GM13977 (cell line): ENCODE measurements around the gene MPV17L2.

Experiments used
- DNase-seq: peaks from one replicate; pipeline ENCODE4 v3.0.0; 2012; ENCODE audit warnings: low spot score
- CTCF ChIP-seq: IDR thresholded peaks from 2 replicates; pipeline ENCODE4 v1.5.1; 2012; ENCODE audit warnings: mild to moderate bottlenecking, control low read depth; ENCODE audit not compliant: insufficient read depth; ENCODE audit errors: extremely low read depth, missing control alignments
- in situ Hi-C: fragments of 300-500 bp; cut with MboI; formaldehyde crosslinking; loops from one replicate; pipeline ENCODE4 v1.12.0; 2022; ENCODE audit warnings: low sequenced_read_pairs, low pct_unique_long_range_greater_than_20kb, mixed read lengths, inconsistent platforms; ENCODE audit not compliant: unreplicated experiment

MPV17L2 gene

DNA sequence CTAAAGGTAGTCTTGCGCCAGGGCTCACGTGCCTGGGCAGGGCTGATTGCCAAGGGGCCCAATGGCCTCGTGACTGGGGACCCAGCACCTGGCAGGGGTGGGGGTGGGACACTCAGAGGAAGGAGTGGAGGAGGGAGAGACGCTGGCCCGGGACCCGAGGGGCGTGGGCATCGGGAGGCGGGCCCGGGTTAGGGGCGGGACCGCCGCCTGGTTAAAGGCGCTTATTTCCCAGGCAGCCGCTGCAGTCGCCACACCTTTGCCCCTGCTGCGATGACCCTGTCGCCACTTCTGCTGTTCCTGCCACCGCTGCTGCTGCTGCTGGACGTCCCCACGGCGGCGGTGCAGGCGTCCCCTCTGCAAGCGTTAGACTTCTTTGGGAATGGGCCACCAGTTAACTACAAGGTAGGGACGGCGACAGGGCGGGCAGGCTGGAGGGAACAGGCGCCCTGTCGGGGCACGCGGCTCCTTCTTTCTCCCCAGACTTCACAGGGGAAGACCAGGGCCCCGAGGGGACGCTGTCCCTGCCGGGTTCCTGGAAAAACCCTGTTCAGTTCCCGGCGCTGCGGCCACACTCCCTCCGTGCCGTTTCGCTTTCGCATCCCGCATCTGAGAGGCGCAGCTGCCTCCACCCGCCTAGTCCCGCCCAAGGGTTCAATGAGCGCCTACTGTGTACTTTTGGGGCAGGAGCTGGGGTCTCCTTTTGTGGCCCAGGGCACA lies 19.3 kb upstream of the MPV17L2 start, which contains the start of gene IFI30:
Gene IFI30, plus strand, starts transcription at position 242 of the 717 bp plus-strand sequence. Its CDS starts 29 bp downstream, at position 271.
- no peak for TF ChIP-seq CTCF
- peak; percentile 86 for DNase-seq
- in situ Hi-C loops: no loop called here

DNA sequence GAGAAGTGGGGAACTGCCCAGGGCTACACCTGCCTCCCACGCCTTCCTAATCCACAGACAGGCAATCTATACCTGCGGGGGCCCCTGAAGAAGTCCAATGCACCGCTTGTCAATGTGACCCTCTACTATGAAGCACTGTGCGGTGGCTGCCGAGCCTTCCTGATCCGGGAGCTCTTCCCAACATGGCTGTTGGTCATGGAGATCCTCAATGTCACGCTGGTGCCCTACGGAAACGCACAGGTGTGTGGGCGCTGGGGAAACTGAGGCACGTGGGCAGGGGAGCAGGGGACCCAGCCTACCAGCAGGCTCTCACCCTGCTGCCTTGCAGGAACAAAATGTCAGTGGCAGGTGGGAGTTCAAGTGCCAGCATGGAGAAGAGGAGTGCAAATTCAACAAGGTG lies 18.0 kb upstream of the MPV17L2 start:
- in situ Hi-C loops: no loop called here
- peak; percentile 15 for DNase-seq
- no peak for TF ChIP-seq CTCF

DNA sequence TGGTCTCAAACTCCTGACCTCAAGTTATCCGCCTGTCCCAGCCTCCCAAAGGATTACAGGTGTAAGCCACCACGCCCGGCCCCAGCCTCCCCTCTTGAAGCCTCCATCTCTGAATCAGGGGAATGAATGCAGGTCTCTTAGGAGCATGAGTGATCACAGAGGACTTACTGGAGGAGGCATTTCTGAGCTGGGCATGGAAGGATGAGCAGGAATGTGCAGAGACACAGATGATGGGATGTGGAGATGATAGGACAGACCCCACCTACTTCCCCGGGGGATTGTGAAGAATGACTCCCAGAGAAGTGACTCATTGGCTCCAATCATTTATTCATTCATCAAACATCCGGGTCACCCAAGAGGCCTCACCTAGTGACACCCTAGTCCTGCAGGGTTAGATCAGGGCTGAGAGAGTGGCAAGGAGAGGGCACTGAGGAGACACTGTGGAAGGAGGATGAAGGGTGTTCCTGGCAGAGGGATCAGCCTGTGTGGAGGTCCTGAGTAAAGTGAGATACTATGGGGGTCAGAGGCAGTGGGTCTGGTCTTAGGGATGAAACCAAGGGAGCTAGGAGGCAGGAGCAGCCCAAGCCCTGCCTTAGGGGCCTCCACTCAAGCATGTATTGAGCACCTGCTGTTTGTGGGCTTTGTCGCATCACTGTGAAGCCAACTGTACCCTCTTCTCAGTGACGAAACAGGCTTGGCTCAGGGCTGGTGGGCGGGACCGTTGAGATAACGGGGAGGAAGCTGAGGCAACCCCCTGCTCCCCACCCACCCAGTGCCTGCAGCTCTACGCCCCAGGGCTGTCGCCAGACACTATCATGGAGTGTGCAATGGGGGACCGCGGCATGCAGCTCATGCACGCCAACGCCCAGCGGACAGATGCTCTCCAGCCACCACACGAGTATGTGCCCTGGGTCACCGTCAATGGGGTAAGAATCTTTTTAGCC lies 16.4 kb upstream of the MPV17L2 start:
- no peak for TF ChIP-seq CTCF
- DNase-seq: no peak
- in situ Hi-C loops: no loop called here

GRCh38 chr19:18179957-18180356 lies 13.1 kb upstream of the MPV17L2 start:
- DNase-seq: peak; percentile 9
- no peak for TF ChIP-seq CTCF
- in situ Hi-C loops: no loop called here

GRCh38 chr19:18183529-18183928 lies 9.5 kb upstream of the MPV17L2 start:
- in situ Hi-C loops: no loop called here
- no peak for DNase-seq
- no peak for TF ChIP-seq CTCF

- TF ChIP-seq CTCF: no peak
- no peak for DNase-seq
- in situ Hi-C loops: no loop called here
Measured at GRCh38 chr19:18185538-18185937, 7.5 kb upstream of the MPV17L2 start.
